ENCODE measurements around the gene ALG14. TPM values are rescaled to one million over a fixed set of nuclear protein-coding genes. Genes with fewer than 3 reads are reported as not detected.
"Not testable (repeated sequence)": the region's sequence is repeated elsewhere in the genome, so short reads cannot be mapped to it uniquely, and the experiment has no call there.

ALG14 gene
- total RNA-seq, 1 donor from 2014 or later: 2.4 TPM

DNA sequence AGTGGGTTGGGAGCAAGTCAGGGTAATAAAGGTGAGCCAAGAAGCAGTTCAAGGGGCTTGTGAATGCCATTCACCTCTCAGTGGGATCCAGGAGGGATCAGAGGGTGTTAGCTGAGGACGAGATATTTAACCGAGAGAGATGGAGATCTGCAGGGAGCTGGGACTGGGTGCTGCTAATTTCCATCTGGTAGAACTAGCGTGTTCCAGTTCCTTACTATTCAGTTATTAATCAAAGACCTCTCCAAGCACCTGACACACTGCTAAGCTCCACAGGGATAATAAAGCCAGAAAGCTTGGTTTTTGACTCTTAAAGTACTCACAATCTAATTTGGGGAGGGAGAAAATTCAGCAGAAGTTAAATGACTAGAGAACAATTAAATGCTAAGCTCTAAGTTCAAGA is 57.7 kb downstream of the ALG14 start:
- intact Hi-C loops (cut with micrococcal nuclease): no loop called here

DNA sequence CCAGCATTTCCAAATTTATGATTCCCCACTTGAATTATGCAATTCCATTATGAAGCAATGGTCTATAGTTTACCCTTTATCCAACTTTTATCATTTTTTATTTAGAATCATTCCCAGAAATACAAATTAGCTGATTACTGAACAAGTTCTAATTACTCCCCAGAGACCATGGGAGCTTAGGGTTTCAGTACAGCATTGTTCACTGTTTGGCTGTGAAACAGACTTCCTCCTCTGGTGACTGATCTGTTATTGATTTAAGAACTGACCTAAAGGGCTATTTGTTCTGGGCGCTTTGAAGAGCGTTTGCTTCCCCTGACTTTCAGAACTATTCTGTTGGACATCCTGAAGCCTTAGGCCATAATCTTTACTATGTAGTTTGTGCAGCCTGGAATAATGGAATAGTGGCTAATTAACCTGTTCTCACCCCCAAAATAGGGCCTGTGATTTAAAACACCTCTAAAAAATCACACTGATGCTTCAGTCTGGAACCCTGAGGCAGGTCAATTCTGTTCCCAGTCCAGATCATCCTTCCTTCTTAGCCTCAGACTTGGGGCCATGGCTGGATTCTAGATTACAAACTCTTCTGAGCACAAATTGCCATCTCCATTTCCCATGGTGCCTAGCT is 58.7 kb downstream of the ALG14 start:
- intact Hi-C loops (cut with micrococcal nuclease): no loop called here

DNA sequence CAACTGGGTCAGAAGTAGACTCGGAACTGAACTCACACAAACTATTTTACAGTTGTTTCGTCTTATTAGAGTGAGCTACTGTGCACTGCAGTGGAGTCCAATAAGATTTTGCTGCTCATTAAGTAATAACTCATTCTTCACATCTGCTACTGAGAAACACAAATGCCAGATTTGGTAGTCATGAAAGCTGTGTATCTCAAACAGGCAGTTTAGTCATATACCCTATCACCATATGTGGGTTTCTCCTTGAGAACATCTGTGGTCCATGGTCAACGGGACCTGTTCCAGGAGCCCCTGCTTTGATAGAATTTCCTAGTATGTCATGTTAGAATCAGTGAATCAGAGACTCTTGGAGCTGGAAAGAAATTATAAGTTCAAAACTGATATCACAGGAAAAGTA is 60.4 kb downstream of the ALG14 start:
- intact Hi-C loops (cut with micrococcal nuclease): no loop called here

- intact Hi-C loops (cut with micrococcal nuclease): no loop called here
Measured at GRCh38 chr1:95010158-95010557, 62.6 kb downstream of the ALG14 start.

GRCh38 chr1:95007687-95008086 is 65.1 kb downstream of the ALG14 start:
- intact Hi-C loops (cut with micrococcal nuclease): no loop called here

- intact Hi-C loops (cut with micrococcal nuclease): no loop called here
Measured at GRCh38 chr1:95006681-95007080, 66.1 kb downstream of the ALG14 start.

DNA sequence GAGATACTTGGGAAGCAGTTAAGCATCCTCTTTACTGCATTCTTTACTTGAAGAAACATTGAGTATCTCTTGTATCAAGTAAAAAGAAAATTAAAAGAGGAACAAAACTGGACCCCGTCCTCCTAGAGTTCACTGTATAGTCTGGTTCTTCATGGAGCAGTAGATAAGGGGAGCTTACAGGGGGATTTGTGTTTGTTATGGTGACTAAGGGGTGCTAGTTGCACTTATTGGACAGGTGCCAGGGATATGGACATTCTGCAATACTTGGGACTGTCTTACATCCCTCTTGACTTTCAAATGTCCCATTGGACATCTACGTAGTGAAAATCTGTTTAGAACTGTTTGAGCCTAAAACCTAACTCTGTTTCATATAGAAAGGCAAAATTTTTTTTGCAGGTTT is 67.2 kb downstream of the ALG14 start:
- intact Hi-C loops (cut with micrococcal nuclease): no loop called here

GRCh38 chr1:95004013-95004412 is 68.7 kb downstream of the ALG14 start:
- intact Hi-C loops (cut with micrococcal nuclease): no loop called here

DNA sequence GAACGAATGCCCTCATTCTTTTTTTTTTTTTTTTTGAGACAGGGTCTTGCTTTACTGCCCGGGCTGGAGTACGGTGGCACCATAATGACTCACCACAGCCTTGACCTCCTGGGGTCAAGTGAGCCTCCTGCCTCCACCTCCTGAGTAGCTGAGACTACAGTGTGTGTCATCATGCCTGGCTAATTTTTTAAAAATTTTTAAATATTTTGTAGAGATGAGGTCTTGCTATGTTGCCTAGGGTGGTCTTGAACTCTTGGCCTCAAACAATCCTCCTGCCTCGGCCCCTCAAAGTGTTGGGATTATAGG is 69.4 kb downstream of the ALG14 start:
- intact Hi-C loops (cut with micrococcal nuclease): no loop called here

GRCh38 chr1:95002540-95003432 is 70.0 kb downstream of the ALG14 start:
- intact Hi-C loops (cut with micrococcal nuclease): no loop called here

- intact Hi-C loops (cut with micrococcal nuclease): no loop called here
Measured at GRCh38 chr1:95002164-95002539, 70.6 kb downstream of the ALG14 start.

GRCh38 chr1:94999456-95000131 is 73.2 kb downstream of the ALG14 start:
- intact Hi-C loops (cut with micrococcal nuclease): no loop called here

- intact Hi-C loops (cut with micrococcal nuclease): no loop called here
Measured at GRCh38 chr1:94998748-94999147, 74.0 kb downstream of the ALG14 start.

DNA sequence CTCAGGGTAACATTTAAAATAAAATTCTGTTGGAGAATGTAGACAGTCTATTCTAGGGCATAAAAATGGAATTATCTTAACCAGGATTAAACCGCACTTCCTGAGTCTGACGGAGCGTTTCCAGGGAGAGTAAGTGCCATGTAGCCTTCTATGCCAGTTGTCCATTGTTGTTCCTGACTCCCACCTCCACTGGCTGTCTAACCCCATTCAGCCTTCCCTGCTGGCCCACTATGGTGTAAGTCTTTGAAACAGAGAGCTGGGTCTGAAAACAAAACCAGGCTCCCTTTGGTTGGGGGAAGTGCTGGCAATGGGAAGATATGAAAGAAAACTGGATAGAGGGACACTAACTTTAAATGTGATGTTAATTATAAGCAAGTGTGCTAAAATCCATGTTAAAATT is 74.6 kb downstream of the ALG14 start:
- intact Hi-C loops (cut with micrococcal nuclease): no loop called here

- intact Hi-C loops (cut with micrococcal nuclease): not testable (repeated sequence)
Measured at GRCh38 chr1:94995536-94995935, 77.2 kb downstream of the ALG14 start.

DNA sequence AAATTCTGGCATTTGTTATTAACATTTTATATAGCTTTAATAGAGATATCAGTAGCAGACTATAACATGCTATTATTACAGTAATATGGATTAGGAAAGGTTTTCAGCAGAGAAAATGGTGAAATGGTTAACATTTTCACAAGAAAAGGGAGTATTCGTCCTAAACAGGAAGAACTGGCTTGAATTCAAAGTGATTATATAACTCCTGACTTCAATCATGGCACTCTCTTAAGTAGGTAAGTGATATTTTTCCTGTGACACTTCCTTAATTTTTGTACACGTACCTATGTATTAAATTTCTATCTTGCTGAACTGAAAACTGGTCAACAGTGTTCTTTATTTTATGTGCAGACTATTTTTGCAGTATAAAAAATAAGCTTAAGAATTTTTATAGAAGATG is 77.9 kb downstream of the ALG14 start:
- intact Hi-C loops (cut with micrococcal nuclease): no loop called here

DNA sequence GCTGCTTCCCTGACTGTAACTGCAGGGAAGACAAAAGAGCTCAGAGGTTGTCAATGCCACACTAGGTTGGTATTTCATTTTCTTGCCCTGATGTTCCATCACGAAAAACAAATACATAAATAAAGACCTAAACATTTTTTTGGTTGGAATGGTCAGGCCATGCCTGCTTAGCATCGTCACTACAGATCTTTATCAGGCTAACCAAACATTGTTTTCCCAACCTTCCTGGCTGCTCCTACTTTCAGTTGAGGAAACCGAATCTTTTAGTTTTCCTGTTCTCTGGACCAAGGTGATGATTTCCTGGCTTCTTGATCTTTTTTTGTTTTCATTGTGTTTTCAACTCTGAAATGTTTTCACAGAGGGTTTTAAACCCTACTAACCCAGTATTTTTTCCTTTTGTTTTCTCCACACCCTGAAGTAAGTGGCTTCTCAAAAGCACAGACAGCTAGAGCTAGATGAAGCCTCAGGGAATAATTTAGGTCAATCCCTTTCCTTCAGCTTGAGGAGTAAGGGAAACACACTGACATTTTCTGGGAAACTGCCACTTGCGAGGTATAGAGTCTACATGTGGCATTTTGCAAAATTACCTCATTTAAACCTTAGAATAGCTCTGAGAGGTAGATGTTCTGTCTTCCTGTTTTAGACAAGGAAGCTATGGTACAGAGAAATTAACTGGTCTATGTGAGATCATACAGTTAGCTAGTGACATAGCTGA is 78.7 kb downstream of the ALG14 start:
- intact Hi-C loops (cut with micrococcal nuclease): no loop called here

DNA sequence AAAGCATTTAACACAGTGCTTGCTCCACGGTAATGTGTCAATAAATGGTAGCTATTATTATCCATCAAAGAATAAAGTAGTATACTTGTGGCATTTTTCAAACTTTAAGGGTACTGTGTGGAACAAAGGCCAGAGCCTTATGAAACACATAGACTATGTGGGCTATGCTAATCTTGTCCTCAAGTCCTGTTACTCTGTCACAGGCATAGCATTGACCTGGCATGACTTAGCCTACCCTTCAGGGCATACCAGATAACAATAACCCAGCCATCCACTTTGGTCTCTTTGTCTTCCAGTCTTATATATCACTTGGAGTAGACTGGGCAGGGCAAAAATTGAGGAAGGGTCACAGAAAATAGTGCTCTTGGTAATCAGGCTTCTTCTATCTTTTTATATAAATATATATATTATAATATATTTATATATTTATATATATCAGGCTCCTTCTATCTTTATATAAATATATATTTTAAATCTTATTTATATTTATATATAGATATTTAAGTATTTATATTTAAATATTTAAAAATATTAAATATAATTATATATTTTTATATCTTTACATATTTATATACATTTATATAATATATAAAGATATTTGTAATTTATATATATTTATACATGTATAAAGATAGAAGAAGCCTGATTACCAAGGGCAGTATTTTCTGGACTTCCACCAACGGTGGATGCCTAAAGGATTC is 79.7 kb downstream of the ALG14 start:
- intact Hi-C loops (cut with micrococcal nuclease): no loop called here

DNA sequence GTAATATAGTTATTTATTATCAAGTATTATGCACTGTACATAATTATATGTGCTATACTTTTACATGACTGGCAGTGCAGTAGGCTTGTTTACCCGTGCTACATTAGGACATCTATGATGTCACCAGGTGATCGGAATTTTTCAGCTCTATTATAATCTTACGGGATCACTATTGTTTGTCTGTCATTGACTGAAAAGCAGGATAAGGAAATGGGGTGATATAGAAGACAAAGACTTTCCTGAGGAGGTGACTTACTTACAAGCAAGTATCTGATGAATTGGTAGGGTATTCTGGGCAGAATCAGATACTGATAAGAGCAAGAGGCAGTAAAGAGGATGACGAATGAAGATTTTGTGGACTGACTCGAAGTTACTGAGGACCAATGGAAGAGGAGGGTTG is 80.6 kb downstream of the ALG14 start:
- intact Hi-C loops (cut with micrococcal nuclease): no loop called here

GRCh38 chr1:94989911-94990473 is 82.8 kb downstream of the ALG14 start:
- intact Hi-C loops (cut with micrococcal nuclease): no loop called here

DNA sequence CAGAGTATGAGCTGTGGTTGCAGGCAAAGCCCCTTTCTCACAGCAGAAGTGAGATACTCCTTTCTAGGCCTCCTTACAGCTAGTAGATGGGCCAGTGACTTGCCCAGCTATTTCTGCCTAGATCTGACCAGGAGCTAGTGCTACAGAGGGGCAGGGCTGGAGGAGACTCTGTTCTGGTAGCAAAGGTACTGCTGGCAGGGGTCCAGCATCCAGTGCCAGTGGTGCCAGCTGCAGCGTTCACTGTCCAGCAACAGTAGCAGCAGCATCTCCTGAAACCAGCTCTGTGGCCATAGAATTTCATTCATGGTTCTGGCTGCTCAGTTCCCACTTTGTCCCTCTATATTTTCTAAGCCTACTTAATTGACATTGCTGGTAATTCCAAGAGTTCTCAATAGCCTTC is 83.4 kb downstream of the ALG14 start:
- intact Hi-C loops (cut with micrococcal nuclease): no loop called here
